ENCODE data around the gene OXTR. TPM values are rescaled to one million over a fixed set of nuclear protein-coding genes. Genes with fewer than 3 reads are reported as not detected.

OXTR gene
- total RNA-seq, 1 experiment from 2014 or later = 3.6 TPM

- Mint-ChIP-seq H3K27ac (no peak overlapping the region), H3K36me3 (no peaks in the 10 kb centered on the region), H3K27me3 (ENCODE audit: low read depth) (peaks cover 3% of the 10 kb centered on the region; the same call in 1 of the 2 replicates), H3K4me1 (peaks cover 32% of the 10 kb centered on the region), H3K9me3 (no peaks in the 10 kb centered on the region), H3K4me3 (no peak overlapping the region)
- ChIA-PET POLR2A (no interaction called here), CTCF (interaction anchor here (0.6 to 2.5 kb wide), 4 partner anchors 10 to 82 kb away, joined by 3 to 11 read pairs (median 6); no protein-coding TSS in a partner anchor)
- DNase-seq (ENCODE audit: low spot score) (no peak), ATAC-seq (no peak)
- no peak for TF ChIP-seq RELA (CRISPR knock-in tag; IDR thresholded peaks at IDR 0.05; ENCODE audit: borderline replicate concordance)
- TF ChIP-seq FOXP1 (CRISPR knock-in tag; IDR thresholded peaks at IDR 0.05; ENCODE audit: borderline replicate concordance) = no peak
- no peak for TF ChIP-seq EMX1 (CRISPR knock-in tag; IDR thresholded peaks at IDR 0.05)
- TF ChIP-seq E2F1 (CRISPR knock-in tag; IDR thresholded peaks at IDR 0.05) = no peak
- no peak for TF ChIP-seq NR2C2 (CRISPR knock-in tag; IDR thresholded peaks at IDR 0.05)
- no peak for TF ChIP-seq E2F4 (CRISPR knock-in tag; IDR thresholded peaks at IDR 0.05; ENCODE audit: borderline replicate concordance, low read depth)
- TF ChIP-seq ZNF396 (CRISPR knock-in tag; IDR thresholded peaks at IDR 0.05; ENCODE audit: borderline replicate concordance) = no peak
- no peak for TF ChIP-seq NFATC4 (CRISPR knock-in tag; IDR thresholded peaks at IDR 0.05)
- no peak for TF ChIP-seq ZMAT4 (CRISPR knock-in tag; IDR thresholded peaks at IDR 0.05)
- no peak for TF ChIP-seq JAZF1 (CRISPR knock-in tag; IDR thresholded peaks at IDR 0.05)
- TF ChIP-seq USF1 (CRISPR knock-in tag; IDR thresholded peaks at IDR 0.05) = no peak
- TF ChIP-seq AR (CRISPR knock-in tag; IDR thresholded peaks at IDR 0.05) = no peak
- TF ChIP-seq ZNF512 (CRISPR knock-in tag; IDR thresholded peaks at IDR 0.05; ENCODE audit: borderline replicate concordance) = no peak
- no peak for TF ChIP-seq CREM (CRISPR knock-in tag; IDR thresholded peaks at IDR 0.05)
- TF ChIP-seq E2F5 (CRISPR knock-in tag; IDR thresholded peaks at IDR 0.05) = no peak
- TF ChIP-seq OVOL2 (CRISPR knock-in tag; IDR thresholded peaks at IDR 0.05; ENCODE audit: borderline replicate concordance) = no peak
Observed at GRCh38 chr3:8745619-8746370, 23.6 kb downstream of the OXTR start.
